Fibroblast of the conjunctiva (primary cell): Measurements from ENCODE around the gene TMIGD2.

ENCODE experiments used
- DNase-seq: peaks from one replicate; pipeline ENCODE4 v3.0.0-alpha.2; 2010; ENCODE audit warnings: low read depth

TMIGD2 gene

DNA sequence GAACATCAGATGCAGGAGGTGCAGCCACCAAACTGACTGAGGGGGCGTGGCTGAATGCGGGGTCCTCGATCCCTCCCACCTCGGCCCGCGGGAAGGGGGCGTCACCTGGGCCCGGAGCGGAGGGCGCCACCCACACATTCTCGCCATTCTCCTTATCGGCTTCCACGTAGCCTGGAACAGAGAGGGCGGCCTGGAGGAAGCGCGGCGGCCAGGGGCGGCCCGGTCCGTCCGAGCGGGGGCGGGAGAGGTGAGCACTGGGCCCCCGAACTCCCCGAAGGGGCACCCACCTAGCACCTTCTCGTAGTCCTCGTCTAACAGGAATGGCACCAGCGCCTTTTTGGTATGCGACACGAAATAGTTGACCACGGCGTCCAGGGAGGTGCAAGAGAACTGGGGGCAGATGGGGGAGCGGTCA, 24.7 kb upstream of the TMIGD2 start:
- DNase-seq = no peak

DNA sequence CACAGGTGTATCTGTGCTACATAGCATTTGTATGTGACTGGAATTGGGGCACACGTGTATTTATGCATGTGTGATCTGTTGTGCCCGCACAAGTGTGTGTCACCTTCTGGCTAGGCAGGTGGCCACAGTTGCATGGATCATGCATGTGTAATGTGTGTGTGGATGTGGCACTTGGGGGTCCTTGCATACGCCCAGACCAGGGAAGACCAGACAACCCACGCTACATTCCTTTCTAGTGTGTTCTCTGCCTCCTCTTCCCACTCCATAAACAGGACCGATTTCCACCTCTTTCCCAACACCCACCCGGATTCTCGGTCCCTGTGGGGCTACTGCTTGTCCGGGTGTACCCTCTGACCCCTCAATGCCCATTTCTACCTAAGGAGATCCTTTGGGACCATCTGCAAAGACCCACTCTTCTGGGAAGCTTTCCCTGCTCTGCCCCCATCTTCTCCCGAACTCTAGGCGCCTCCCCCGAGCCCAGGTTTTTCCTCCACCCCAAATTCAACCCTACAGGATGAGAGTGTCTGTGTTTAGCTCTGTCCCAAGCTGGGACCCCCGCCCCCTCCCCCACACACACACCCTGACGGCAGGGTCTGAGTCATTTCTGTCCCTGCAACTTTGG, 24.1 kb upstream of the TMIGD2 start:
- no peak for DNase-seq

DNA sequence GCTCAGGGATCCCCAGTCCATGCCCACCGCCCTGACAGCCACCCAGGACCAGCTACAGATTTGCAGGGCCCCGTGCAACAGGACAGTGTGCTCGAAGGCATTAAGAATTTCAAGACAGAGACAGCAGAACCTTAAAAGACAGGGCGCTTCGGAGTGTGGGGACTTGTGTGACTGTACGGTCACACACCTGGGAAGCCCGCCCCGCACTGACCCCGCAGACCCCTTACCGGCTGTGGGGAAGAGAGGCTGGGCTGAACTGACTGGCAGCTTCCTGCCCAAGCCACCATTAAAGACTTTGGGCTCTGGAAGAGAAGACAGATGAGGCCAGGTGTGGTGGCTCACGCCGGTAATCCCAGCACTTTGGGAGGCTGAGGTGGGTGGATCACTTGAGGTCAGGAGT, 22.0 kb upstream of the TMIGD2 start:
- no peak for DNase-seq

DNA sequence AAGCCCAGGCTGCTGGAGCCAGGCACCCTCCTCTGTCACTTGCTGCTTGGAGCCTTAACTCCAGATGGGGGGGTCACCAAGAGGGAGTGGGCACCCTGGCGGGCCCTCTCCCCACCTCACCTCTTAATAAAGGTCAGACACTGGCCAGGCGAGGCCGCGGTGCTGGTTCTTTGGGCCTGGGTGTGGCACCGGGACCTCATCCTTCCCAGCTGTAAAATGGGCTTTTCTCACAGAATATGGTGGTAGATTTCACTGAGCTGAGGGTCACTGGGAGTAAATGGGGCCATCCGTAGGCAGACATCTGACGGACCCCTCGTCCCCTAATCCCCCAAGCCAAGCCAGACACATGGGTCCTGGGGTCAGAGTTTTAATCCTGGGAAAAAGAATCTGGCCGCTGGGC, 21.5 kb upstream of the TMIGD2 start:
- no peak for DNase-seq

DNA sequence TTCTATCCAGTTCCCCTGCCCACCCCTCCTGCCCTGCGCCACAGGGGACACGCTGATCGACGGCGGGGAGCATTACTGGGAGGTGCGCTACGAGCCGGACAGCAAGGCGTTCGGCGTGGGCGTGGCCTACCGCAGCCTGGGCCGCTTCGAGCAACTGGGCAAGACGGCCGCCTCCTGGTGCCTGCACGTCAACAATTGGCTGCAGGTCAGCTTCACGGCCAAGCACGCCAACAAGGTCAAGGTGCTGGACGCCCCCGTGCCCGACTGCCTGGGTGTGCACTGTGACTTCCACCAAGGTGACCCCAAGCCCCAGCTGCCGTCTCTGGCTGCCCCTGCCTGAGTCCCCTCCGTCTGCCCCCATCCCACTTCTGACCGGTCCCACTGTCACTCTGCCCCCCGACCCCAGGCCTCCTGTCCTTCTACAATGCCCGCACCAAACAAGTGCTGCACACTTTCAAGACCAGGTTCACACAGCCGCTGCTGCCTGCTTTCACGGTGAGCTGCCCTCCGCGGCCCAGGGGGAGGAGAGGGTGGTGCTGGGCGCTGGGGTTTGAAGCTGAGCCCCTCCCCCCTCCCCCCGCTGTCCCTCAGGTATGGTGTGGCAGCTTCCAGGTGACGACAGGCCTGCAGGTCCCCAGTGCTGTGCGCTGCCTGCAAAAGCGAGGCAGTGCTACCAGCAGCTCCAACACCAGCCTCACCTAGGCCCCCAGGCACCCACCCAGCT, 20.9 kb upstream of the TMIGD2 start:
- DNase-seq = no peak

DNA sequence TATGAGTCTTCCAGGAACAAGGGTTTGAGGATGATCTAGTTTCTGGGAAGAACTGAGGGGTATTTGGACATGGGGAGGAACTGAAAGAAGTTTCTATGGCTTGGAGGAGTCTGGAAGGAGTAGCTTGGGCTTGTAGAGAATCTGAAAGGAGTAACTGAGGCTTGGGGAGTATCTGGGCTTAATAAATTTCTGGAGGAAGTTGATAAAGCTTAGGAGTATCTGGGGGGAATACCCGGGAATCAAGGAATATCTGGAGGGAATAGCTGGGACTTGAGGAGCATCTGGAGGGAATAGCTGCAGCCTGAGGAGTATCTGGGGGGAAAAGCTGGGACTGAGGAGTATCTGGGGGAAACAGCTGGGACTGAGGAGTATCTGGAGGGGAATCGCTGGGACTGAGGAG, 18.2 kb upstream of the TMIGD2 start:
- no peak for DNase-seq

DNA sequence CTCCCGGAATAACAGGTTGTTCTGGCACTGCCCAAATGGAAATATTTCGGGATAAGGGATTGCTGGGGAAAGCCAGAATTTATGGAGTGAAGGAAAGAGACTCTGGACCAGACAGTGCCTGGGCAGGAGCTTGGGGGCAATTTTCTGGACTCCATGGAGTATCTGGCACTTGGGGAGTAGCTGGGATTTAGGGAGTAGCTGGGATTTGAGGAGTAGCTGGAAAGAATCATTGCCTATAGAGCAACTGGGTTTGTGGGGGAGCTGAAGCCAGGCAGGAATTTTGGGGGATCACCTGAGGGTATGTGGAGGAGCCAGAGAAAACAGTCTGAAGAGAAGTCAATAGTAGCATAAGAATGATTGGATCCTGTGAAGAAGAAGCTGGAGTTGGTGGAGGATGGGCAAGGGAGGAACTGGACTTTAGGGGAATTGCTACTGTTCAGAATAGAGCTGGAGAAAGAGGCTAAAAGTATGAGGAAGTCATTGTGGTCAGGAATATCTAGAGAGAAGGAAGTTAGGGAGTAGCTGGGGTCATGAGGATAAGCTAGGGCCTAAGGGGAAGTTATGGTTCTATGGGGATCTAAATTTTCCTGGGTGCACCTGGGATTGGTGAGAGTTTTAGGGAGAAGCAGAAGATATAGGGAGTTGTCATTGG, 17.0 kb upstream of the TMIGD2 start:
- no peak for DNase-seq

DNA sequence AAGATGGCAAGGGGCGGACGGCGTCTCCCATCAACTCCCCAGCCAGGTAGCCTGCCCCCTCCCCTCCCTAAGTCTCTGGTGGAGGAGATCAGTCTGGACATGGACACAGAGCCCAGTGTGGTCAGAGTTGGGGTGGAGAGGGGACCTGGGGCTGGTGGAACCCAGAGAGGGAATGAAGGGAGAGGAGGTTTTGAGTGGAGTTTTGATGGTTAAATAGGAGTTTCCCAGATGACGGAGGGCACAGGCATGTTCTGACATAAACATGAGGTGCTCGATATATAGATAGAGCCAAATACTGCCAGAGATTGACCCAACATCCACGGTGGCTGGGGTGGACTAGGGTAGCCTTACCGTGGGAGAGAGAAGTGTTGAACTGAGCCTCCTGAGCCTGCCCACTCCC, 16.3 kb upstream of the TMIGD2 start:
- DNase-seq = no peak

DNA sequence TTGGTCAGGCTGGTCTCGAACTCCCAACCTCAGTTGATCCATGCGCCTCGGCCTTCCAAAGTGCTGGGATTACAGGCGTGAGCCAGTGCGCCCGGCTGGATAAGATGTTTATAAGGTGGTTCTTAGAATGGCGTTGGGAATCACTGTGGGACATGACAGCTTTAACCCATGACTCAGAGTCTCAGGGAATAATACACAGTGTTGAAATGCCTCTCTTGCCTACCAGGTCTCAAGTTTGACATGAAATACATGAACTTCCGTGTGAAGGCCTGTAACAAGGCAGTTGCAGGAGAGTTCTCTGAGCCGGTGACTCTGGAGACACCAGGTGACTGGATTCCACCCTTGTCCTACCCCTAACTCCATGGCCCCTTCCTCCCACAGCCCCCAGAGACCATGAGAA, 14.8 kb upstream of the TMIGD2 start:
- no peak for DNase-seq

DNA sequence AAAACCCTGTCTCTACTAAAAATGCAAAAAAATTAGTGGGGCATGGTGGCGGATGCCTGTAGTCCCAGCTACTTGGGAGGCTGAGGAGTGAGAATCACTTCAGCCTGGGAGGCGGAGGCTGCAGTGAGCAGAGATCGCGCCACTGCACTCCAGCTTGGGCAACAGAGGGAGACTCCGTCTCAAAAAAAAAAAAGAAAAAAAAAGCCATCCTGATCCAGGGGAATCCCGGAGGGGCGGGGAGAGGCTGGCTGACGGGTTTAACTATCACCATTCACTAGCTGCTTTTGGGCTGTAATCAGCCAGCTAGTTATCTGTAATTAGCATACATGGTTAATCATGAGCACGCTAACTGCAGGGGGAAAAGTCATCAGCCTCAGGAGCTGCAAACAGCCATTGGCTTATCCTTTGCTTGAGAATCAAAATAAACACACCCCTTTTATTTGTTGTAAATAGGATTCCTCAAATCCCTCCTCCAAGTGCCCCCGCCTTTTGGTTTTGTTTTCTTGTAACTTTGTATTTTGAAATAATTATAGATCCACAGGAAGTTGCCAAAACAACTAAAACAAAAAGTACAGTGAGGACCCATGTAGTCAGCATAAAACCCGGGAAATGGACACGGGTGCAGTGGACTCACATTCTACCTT, 11.8 kb upstream of the TMIGD2 start:
- no peak for DNase-seq

DNA sequence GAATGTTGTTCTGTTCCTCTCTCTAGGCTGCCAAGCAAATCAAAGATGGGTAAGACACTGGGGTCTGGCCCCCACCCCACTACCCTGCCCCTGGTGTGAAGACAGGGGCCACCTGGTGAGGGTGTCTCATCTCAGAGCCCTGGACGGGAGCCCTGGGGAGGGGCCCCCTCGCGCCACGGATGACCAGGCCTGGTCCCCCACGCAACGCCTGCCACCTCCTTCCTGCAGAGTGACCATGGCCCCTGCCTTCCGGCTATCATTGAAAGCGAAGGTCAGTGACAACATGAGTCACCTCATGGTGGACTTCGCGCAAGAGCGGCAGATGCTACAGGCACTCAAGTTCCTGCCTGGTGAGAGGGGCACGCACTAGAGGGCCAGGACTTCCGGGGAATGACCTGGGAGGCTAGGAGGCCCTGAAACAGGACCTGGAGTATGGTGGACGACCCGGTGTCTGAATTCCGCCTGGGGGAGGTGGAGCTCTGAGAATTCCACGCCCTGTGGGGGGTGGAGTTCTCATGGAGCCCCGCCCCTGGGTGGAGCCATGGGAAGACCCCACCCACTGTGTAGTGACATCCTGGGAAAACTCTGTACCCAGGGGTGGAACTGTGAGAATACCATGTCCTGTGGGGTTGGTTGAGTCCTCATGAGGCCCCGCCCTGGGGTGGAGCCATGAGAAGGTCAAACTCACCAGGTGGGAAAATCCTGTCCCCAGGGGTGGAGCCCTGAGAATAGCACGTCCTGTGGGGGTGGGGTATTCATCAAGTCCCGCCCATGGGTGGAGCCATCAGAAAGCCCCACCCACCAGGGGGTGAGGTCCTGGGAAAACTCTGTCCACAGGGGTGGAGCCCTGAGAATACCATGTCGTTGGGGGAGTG, 8.3 kb upstream of the TMIGD2 start:
- no peak for DNase-seq

DNA sequence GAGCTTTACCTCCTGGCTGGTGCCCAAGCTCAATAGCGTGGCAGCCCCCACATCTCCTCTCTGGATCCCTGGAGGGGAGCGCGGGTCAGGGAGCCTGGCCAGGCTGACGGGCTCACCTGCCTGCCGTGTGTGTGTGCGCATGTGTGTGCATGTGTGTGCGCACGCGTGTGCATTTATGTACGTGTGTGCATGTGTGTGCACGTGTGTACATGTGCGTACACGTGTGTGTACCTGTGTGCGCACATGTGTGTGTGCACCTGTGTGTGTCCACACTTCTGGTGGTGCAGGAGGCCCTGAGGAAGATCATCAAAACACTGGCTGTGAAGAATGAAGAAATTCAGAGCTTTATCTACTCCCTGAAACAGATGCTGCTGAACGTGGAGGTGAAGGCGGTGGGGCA, 3.5 kb upstream of the TMIGD2 start:
- no peak for DNase-seq

DNA sequence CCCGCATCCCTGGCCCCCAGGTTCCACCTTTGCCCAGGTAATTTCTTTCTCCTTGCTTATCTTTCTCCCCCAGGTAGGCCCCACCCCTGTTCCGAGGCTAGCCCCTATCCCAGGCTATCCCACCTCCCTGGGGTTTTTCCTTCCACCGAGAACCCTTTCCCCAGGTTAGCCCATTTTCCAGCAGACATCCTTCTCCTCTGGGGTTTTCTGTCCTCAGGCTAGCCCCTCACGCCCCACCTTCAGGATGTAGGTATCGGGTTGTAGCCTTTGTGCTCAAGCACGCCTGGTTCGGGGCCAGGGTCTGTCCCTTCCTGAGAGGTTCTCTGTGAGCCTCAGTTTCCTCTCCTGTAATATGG, 3.0 kb upstream of the TMIGD2 start:
- no peak for DNase-seq

DNA sequence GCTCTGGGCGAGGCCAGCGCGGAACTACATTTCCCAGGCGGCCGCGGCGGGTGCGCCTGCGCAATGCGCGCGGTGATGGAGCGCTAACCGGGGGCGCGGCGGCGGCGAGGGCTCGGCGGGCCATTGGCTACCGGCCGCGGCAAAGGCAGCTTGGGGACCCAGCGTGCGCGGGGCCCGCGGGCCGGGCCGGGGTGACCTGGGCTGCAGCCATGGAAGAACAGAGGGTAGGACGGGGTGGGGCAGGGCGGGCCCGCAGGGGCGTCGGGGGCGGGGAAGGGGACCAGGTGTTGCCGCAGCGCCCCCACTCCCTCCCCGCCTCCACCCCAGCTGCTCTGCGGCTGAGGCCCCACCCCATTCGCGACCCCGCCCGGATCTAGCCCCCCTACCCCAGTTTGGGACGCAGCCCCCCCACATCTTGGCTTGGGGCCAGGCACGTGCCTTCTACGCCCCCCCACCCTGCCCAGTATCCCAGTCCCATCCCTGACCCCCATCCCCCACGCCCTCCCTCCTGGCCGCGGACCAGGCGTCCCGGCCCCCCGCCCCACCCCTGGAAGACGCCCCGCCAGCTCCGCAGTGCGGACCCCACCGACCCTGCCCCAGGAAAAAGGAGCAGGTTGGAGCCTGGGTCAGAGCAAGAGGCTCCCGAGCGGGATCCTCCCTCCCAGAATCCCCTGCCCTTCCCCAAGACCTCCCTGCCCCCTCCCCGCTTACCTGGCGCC, 2.5 kb upstream of the TMIGD2 start, which contains the start of gene FSD1:
Gene FSD1, plus strand, starts transcription at position 61 of the 719 bp plus-strand sequence. Its CDS starts 149 bp downstream, at position 210.
- DNase-seq = no peak

DNA sequence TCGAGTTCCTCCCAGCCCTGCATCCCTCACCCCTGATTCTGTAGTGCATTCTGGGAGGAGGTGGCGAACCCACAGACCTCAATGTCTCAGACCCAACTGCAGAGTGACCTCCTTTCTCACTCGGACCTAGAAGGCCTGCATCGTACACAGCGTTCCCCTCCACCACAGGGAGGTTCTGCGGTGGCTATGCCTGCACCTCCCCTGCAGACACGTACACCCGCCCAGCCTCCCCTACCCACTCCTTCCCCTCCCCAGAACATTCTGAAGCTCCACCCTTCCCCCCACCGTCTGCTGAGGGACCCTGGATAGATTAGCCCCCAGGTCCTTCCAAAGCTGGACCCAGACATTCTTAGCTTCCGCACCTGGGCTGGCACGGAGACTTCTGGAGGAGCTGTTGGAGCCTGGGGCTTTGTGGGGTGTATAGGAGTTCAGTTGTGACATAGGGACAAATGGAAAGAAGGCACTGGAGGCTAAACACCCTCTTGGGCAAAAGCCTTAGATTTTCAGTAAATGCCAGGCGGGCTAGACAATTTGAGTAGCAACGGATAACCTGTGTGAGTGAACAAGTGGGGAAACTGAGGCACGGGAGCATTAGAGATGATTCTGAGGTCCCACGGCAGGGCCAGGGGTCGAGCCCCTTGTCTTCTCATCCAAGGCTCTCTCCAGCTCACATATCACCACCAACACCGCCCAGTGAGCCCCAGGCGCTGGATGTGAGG, 1.8 kb upstream of the TMIGD2 start:
- no peak for DNase-seq

DNA sequence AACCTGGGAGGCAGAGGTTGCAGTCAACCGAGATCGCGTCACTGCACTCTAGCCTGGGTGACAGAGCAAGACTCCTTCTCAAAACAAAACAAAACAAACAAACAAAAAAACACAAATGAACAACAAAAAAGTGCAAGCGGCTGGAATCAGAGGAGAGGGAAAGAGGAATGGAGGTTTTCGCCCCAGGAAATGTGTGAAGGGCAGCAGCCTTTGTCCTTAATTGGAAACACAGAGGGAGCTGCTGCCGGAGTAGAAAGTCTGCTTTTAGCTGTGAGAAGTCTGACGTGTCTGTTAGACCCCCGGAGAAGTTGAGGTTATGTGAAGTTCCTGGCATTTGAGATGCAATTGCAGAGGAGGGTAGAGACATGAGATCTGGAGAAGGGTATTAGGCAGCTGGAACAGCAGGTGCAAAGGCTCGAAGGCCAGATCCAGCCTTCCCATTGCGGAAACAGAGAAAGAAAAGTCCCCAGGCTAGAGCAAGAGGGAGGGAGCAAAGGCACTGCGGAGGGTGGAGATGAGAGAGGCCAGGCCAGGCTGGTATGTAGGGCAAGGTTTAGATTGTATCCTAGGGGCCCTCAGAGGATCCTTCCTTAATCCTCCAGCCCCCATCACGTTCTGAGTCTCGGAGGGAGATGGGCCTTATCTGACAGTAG, 473 bp downstream of the TMIGD2 start:
- DNase-seq = no peak

DNA sequence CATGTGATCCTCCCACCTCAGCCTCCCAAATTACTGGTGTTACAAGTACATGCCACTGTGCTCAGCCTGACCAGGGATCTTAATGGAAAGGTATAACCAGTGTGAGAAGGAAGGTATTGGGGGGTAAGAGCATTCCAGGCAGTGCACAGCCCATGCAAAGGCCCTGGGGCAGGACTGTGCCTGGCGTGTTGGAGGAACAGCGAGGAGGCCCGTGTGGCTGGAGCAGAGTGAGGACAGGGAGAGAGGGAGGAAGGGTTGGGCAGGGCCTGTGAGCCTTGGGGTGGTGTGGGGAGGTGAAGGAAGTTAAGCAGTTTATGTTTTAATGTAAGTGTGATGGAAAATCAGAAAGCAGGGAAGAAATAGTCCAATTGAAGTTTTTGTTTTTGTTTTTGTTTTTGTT, 1.6 kb downstream of the TMIGD2 start:
- no peak for DNase-seq

DNA sequence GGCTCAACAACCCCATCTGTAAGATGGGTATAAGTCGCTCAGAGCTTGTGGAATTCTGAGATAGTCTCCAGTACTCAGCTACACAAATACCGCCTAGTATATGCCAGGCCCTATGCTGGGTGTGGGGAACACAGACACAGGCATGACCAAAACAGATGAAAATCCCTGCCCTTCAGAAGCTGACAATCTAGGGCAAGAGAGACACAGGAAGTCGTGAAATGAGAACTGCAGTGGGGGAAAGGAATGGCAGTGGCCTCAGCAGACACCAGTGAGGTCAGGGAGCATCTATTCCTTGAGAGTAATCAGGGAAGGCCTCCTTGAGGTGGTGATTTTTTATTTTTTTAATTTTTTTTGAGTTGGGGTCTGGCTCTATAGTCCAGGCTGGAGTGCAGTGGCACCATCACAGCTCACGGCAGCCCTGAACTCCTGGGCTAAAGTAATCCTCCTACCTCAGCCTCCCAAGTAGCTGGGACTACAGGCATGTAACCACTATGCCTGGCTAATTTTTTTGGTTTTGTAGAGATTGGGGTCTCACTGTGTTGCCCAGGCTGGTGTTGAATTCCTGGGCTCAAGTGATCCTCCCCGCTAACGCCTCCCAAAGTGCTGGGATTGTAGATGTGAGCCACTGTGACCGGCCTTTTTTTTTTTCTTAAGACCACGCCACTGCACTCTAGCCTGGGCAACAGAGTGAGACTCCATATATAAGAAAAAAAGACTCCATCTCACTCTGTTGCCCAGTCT, 3.2 kb downstream of the TMIGD2 start:
- DNase-seq = no peak
